NT2/D1 (cell line): ENCODE results near the gene CACNA1C.

ENCODE experiments used
- DNase-seq: peaks from one replicate; pipeline ENCODE4 v3.0.0-alpha.2; 2011; ENCODE audit warnings: low read depth, low spot score
- H3K27me3 ChIP-seq: 2 replicates; pipeline ENCODE4 v1.6.0; 2011; ENCODE audit warnings: mild to moderate bottlenecking; ENCODE audit not compliant: insufficient read length, insufficient read depth
- H3K36me3 ChIP-seq: 2 replicates; pipeline ENCODE4 v1.6.1; 2011; ENCODE audit warnings: mild to moderate bottlenecking, low read length, mixed read lengths; ENCODE audit not compliant: insufficient read depth, insufficient read length
- H3K4me1 ChIP-seq: 2 replicates; pipeline ENCODE4 v1.5.1; 2011; ENCODE audit not compliant: insufficient read depth, insufficient read length
- H3K4me3 ChIP-seq: 2 replicates; pipeline ENCODE4 v1.5.1; 2011; ENCODE audit warnings: low read depth; ENCODE audit not compliant: insufficient read length
- H3K9ac ChIP-seq: 2 replicates; pipeline ENCODE4 v1.6.0; 2011; ENCODE audit warnings: low read depth; ENCODE audit not compliant: insufficient read length
- H3K9me3 ChIP-seq: 2 replicates; pipeline ENCODE4 v1.5.1; 2011; ENCODE audit warnings: mild to moderate bottlenecking, low read length; ENCODE audit not compliant: insufficient read depth
- SUZ12 ChIP-seq: IDR thresholded peaks from 2 replicates; pipeline ENCODE4 v1.6.1; 2011; ENCODE audit not compliant: insufficient read length, insufficient read depth; ENCODE audit errors: extremely low read depth
- YY1 ChIP-seq: IDR thresholded peaks from 2 replicates; pipeline ENCODE4 v1.6.1; 2011; ENCODE audit not compliant: insufficient read length, insufficient read depth
- ZNF274 ChIP-seq: IDR thresholded peaks from 2 replicates; pipeline ENCODE4 v1.6.1; 2011; ENCODE audit warnings: mild to moderate bottlenecking, low read depth, low read length

Gene CACNA1C

DNA sequence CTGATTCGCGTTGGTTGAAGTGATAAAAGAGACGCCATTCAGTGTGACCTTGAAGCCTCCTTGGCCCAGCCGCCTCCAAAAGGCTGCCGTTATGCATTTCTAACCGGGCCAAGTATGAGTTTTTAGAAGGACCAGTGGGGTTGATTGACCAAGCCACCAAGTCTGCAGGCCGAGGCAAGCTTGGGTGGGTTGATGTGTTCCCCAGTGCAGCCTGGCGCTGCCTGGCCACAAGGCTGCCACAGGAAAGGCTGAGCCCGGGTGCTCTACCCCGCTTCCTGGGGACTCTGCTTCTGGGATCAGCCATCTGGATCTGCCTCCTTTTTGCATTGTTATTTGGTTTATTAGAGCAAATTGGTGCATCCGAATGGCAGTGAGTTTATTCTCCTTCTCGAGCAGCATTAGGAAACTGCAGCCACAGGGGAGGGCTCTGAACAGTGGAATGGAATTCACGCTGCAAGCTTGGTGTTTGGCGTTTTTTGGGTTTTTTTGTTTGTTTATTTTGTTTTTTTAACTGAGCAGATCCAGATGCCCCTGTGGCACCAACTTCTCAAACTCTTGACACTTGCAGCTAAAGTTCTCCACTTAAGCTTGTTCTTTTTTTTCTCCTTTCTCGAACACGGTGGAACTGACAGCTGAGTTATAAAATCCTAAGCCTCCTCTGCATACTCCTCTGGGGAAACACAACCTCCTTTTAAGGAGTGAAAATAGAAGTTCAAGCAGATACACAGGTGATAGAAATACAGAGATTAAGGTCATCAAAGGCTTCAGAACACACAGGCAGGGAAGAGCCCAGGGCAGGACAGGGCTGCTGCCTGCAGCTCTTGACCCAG, 596.6 kb downstream of the CACNA1C start:
- Histone ChIP-seq H3K4me3 (no peak overlapping the region), H3K36me3 (no peaks in the 10 kb centered on the region), H3K9me3 (peaks cover 21% of the 10 kb centered on the region; the same call in 1 of the 2 replicates), H3K9ac (no peak overlapping the region), H3K27me3 (peaks cover 5% of the 10 kb centered on the region), H3K4me1 (peaks cover 16% of the 10 kb centered on the region)
- DNase-seq: no peak
- TF ChIP-seq YY1 (no peak), SUZ12 (no peak), ZNF274 (no peak)

DNA sequence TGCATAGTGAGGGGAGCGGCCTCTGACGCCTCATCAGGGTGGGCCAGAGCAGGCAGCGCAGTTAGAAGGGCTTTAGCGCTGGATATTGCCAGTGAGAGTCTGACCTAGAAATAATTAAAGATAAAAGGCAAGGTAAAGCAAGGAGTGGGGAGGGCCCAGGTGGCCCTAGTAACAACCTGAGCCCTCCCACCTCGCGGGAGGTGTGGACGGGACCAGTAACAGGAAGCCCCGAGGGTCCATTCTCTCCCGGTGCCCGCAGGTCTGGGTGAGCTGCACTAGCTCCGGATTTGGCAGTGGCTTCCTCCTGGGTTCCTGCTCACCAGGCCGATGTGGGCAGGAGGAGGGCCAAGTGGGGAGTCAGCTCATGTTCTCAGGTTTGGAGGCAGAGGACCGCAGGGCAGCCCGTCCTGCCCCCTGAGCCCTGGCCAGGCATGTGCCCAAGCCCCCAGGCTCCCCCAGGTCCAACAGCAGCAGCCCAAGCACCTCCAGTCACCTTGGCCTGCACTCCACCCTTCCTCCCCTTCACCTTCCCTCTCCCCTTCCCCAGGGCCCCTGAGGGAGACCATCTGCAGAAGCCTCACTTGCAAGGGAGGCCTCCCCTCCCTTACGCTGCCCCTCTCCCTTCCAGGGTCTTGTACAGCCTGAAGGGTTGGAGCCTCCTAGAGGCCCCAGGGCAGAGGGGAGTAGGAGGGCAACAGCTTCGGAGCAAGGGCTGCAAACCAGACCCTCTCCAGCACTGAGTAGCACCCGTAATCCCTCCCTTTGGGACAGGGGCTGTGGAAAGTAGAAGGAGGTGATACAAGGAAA, 597.7 kb downstream of the CACNA1C start:
- DNase-seq: no peak
- H3K4me1 ChIP-seq: peaks cover 16% of the 10 kb centered on the region
- H3K4me3 ChIP-seq: no peak overlapping the region
- TF ChIP-seq ZNF274: no peak
- no peak for TF ChIP-seq YY1
- TF ChIP-seq SUZ12: no peak
- H3K36me3 ChIP-seq: no peaks in the 10 kb centered on the region
- H3K9ac ChIP-seq: no peak overlapping the region
- H3K27me3 ChIP-seq: peaks cover 5% of the 10 kb centered on the region
- H3K9me3 ChIP-seq: peaks cover 21% of the 10 kb centered on the region; the same call in 1 of the 2 replicates

DNA sequence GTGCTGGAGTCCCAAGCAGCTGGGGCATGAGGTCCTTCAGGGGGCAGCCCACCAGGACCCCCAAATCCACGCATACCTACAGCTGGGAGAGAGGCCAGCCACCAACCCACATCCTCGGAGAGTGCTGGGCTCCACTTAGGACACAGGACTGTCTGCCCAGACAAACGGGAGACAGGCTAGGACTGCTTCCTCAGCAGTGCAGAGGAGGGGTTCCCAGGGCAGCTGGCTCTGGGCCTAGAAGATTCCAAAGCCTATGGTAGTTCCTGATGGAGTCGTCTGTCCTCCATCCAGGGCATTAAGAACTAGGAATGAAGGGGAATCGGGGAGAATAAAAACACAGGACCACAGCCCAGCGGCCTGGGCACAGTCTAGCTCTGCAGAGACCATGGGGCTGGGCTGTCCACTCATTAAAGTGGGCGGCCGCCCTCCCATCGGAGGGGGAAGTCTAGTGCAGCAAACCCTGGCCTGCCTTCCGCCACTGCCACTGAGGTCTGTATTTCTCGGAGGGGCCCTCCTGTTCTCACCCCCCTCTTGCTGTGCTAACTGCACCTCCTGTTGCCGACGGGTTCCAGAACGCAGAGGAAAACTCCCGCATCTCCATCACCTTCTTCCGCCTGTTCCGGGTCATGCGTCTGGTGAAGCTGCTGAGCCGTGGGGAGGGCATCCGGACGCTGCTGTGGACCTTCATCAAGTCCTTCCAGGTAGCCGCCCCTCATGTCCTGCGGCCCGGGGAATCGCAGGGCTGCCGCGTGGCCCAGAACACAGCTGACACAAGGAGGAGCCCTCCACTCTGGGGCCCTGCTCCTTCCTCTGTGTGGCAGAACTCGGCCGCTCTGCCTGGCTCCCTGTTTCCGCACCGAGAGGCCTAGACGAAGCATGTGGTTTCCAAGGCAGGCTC, 598.5 kb downstream of the CACNA1C start:
- DNase-seq: no peak
- H3K27me3 ChIP-seq: peaks cover 5% of the 10 kb centered on the region
- no peak for TF ChIP-seq ZNF274
- no peak for TF ChIP-seq YY1
- TF ChIP-seq SUZ12: no peak

DNA sequence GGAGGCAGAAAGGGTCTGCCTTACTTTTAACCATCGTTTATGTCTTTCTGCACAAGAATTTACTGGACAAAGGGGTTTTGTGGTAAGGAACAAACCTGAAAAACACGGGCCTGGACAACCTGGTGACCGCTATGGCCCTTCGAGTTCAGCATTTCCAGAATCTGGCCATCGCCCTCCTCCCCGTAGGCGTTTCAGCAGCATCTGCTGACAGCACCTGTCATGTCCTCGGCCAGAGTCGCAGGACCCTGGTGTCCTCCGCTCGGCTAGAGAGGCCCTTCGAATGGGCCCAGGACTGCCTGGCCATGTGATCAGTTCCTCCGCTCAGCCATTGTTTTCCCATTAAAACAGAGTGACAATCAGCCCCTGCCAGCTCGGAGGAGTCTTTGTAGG, 599.2 kb downstream of the CACNA1C start:
- Histone ChIP-seq H3K4me1 (peaks cover 16% of the 10 kb centered on the region), H3K9ac (no peak overlapping the region), H3K4me3 (no peak overlapping the region), H3K27me3 (peaks cover 5% of the 10 kb centered on the region), H3K36me3 (no peaks in the 10 kb centered on the region), H3K9me3 (peaks cover 21% of the 10 kb centered on the region; the same call in 1 of the 2 replicates)
- no peak for TF ChIP-seq ZNF274
- TF ChIP-seq YY1: no peak
- TF ChIP-seq SUZ12: no peak
- DNase-seq: no peak

More for the DNA sequence above, 598.5 kb downstream of the CACNA1C start:
- H3K9ac ChIP-seq: no peak overlapping the region
- H3K36me3 ChIP-seq: no peaks in the 10 kb centered on the region
- H3K4me1 ChIP-seq: peaks cover 16% of the 10 kb centered on the region
- H3K9me3 ChIP-seq: peaks cover 21% of the 10 kb centered on the region; the same call in 1 of the 2 replicates
- no peak overlapping the region for H3K4me3 ChIP-seq

DNA sequence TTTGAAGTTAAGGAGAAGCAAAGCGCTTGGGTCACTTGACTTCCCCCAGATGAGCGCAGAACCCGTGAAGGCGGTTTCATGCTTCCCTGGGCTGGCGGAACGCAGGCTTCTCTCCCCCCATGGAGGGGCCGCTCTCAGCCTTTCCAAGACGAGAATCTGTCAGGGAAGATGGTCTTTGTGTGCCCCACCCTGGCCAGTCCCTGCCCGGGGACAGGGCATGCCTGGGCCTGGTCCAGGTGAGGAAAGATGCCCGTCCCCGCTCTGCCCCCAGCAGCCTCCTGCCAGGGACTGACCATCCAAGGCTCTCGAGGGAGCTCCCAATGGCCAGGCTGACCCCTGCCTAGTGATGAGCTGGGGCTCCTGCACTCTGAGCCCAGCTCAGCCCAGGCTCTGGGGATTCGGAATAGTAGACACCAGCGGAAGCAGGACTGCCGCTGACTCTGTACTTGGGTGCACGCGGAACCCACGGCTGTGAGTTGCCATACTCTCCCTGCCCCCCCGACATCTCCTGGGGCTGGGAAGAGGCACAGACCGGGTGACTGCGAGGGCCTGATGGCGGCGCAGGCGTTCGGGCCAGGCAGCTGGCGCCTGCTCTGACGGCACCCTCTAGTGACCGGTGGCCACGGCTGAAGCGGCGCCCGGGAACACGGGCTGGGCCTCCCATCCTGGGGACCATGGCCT, 599.8 kb downstream of the CACNA1C start:
- Histone ChIP-seq H3K36me3 (no peaks in the 10 kb centered on the region), H3K9me3 (peaks cover 15% of the 10 kb centered on the region; the same call in 1 of the 2 replicates), H3K9ac (peak overlapping the region; percentile 8), H3K4me1 (peaks cover 16% of the 10 kb centered on the region), H3K4me3 (no peak overlapping the region), H3K27me3 (peaks cover 5% of the 10 kb centered on the region)
- no peak for TF ChIP-seq ZNF274
- no peak for TF ChIP-seq YY1
- TF ChIP-seq SUZ12: no peak
- DNase-seq: no peak

DNA sequence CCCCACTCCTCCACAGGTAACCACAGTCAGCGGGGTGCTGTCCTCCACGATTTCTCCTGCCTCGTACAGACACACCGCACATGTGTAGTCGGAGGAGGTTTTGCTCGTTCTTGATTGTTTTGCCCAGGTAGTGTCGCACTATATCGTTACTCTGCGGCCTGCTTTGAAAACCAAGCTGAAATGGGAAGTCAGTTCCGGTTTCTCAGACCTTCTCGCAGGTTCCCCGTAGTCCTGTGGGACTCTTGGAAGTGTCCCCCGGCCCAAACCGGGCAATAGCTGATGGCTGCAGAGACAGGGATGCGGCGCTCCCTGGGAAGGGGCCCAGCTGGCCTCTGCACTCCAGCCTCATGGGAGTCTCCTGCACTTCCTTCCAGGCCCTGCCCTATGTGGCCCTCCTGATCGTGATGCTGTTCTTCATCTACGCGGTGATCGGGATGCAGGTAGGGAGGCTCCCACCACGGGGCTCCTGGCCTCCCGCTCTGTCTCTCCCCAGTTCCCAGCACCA, 600.7 kb downstream of the CACNA1C start:
- Histone ChIP-seq H3K4me1 (peaks cover 16% of the 10 kb centered on the region), H3K36me3 (no peaks in the 10 kb centered on the region), H3K9me3 (peaks cover 7% of the 10 kb centered on the region; the same call in 1 of the 2 replicates), H3K4me3 (no peak overlapping the region), H3K9ac (no peak overlapping the region), H3K27me3 (peaks cover 5% of the 10 kb centered on the region)
- no peak for DNase-seq
- TF ChIP-seq YY1 (no peak), SUZ12 (no peak), ZNF274 (no peak)
